Trophoblast cell (in vitro differentiated cells and primary cell): Measurements from ENCODE around the gene GFRA1.

ENCODE experiments used
- DNase-seq, 2 donors: peaks; one replicate each; pipeline ENCODE4 v3.0.0-alpha.2; 2016
- H2AFZ ChIP-seq: 2 replicates; pipeline ENCODE4 v1.6.1; 2013; ENCODE audit warnings: low read length, moderate library complexity, mild to moderate bottlenecking; ENCODE audit not compliant: insufficient read depth, poor library complexity
- H2AK5ac ChIP-seq: 2 replicates; pipeline ENCODE4 v1.6.1; 2013; ENCODE audit warnings: mild to moderate bottlenecking, low read length
- H2BK120ac ChIP-seq: 2 replicates; pipeline ENCODE4 v1.6.1; 2013; ENCODE audit warnings: low read length, mild to moderate bottlenecking, moderate library complexity; ENCODE audit not compliant: insufficient read depth, poor library complexity
- H2BK12ac ChIP-seq: 2 replicates; pipeline ENCODE4 v1.6.1; 2013; ENCODE audit warnings: mild to moderate bottlenecking, low read length, moderate library complexity
- H2BK5ac ChIP-seq: 2 replicates; pipeline ENCODE4 v1.6.1; 2013; ENCODE audit warnings: low read length, low read depth, moderate library complexity, mild to moderate bottlenecking; ENCODE audit not compliant: poor library complexity
- H3K14ac ChIP-seq: 2 replicates; pipeline ENCODE4 v1.6.1; 2013; ENCODE audit warnings: mild to moderate bottlenecking, low read length
- H3K18ac ChIP-seq: 2 replicates; pipeline ENCODE4 v1.6.1; 2013; ENCODE audit warnings: mild to moderate bottlenecking, low read length
- H3K23ac ChIP-seq: 2 replicates; pipeline ENCODE4 v1.6.1; 2013; ENCODE audit warnings: low read length
- H3K27ac ChIP-seq: 2 replicates; pipeline ENCODE4 v1.5.1; 2013; ENCODE audit warnings: low read depth, mild to moderate bottlenecking, inconsistent platforms, low read length, moderate library complexity
- H3K27me3 ChIP-seq: 2 replicates; pipeline ENCODE4 v1.6.1; 2013; ENCODE audit warnings: inconsistent platforms, mild to moderate bottlenecking, low read length, moderate library complexity; ENCODE audit not compliant: insufficient read depth
- H3K36me3 ChIP-seq, 2 experiments: 1 replicate in 1 of 2; 2 replicates in 1 of 2; pipeline ENCODE4 v1.6.1; 2013; ENCODE audit warnings: low read length in 2 of 2, mild to moderate bottlenecking in 2 of 2, moderate library complexity in 1 of 2; ENCODE audit not compliant: insufficient read depth in 2 of 2, control insufficient read depth in 1 of 2
- H3K4ac ChIP-seq: 2 replicates; pipeline ENCODE4 v1.6.1; 2013; ENCODE audit warnings: low read depth, mild to moderate bottlenecking, low read length, moderate library complexity
- H3K4me1 ChIP-seq, 2 experiments: 1 replicate in 1 of 2; 2 replicates in 1 of 2; pipeline ENCODE4 v1.6.1; 2013; ENCODE audit warnings: low read length in 2 of 2, mild to moderate bottlenecking in 2 of 2, moderate library complexity in 1 of 2; ENCODE audit not compliant: insufficient read depth in 2 of 2, control insufficient read depth in 1 of 2
- H3K4me2 ChIP-seq: 2 replicates; pipeline ENCODE4 v1.6.1; 2013; ENCODE audit warnings: inconsistent platforms, mild to moderate bottlenecking, low read length, moderate library complexity
- H3K4me3 ChIP-seq: 2 replicates; pipeline ENCODE4 v1.5.1; 2013; ENCODE audit warnings: mild to moderate bottlenecking, low read depth, low read length, inconsistent platforms
- H3K79me1 ChIP-seq: one replicate; pipeline ENCODE4 v1.6.1; 2013; ENCODE audit warnings: low read length
- H3K79me2 ChIP-seq: 2 replicates; pipeline ENCODE4 v1.6.1; 2013; ENCODE audit warnings: low read length, mild to moderate bottlenecking; ENCODE audit not compliant: control insufficient read depth, insufficient read depth, poor library complexity
- H3K9ac ChIP-seq: 2 replicates; pipeline ENCODE4 v1.6.1; 2013; ENCODE audit warnings: mild to moderate bottlenecking, low read length
- H3K9me3 ChIP-seq: 2 replicates; pipeline ENCODE4 v1.6.1; 2013; ENCODE audit warnings: low read depth, mild to moderate bottlenecking, control low read depth, inconsistent platforms, low read length; ENCODE audit not compliant: insufficient read depth
- H4K12ac ChIP-seq: 2 replicates; pipeline ENCODE4 v1.6.1; 2013; ENCODE audit warnings: low read depth, mild to moderate bottlenecking, low read length, moderate library complexity
- H4K8ac ChIP-seq: 2 replicates; pipeline ENCODE4 v1.6.1; 2013; ENCODE audit warnings: low read depth, mild to moderate bottlenecking, low read length, moderate library complexity
- H4K91ac ChIP-seq: one replicate; pipeline ENCODE4 v1.6.1; 2013; ENCODE audit warnings: low read depth, mild to moderate bottlenecking, low read length, moderate library complexity
- WGBS: extraction: QIAGEN DNeasy Blood & Tissue Kit; methylation state at CpG from one replicate; pipeline ENCODE4 v1.1.7; 2013; ENCODE audit warnings: missing lambda C conversion rate; ENCODE audit not compliant: insufficient read length, insufficient coverage; ENCODE audit errors: extremely low coverage; 5-methylcytosine and 5-hydroxymethylcytosine counted together

GFRA1 gene

DNA sequence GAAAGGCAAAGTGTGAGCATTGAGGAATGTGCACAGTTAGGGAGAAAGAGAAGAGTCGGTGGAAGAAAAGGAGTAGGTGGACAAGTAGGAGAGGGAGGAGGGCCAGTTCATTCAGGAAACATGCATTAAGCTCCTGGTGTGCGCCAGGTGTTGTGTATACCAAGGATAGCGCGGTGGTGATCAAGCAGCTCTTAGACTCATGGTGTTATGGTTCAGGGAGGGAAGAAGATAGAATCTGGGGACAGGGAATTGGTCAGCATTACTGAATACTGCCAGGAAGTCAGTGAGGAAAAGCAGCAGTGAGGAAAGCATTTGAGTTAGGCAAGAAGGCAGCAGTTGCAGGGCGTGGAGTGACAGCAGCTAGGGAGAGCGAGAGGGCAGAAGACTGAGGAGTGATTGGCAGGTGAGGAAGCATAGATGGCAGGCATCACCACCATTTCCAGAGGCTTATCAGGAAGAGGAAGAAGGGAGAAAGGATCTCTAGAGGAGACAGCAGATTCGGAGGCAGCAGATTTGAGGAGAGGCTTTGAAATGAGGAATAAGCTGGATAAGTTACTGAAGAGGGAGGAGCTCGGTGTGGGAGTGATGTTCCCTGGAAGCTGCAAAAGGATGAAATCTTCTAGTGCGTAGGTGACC, 265.6 kb downstream of the GFRA1 start:
- Histone ChIP-seq H2AFZ (no peak overlapping the region), H4K91ac (no peak overlapping the region), H3K27me3 (peaks cover 3% of the 10 kb centered on the region), H4K8ac (no peak overlapping the region), H3K79me2 (no peaks in the 10 kb centered on the region), H3K27ac (no peak overlapping the region), H3K23ac (no peak overlapping the region), H3K4me2 (no peak overlapping the region), H2BK12ac (no peak overlapping the region), H2BK5ac (no peak overlapping the region), H3K4me3 (no peak overlapping the region), H3K4ac (no peak overlapping the region), H3K9me3 (peaks cover 1% of the 10 kb centered on the region), H3K79me1 (no peaks in the 10 kb centered on the region), H4K12ac (no peak overlapping the region), H3K9ac (no peak overlapping the region), H2BK120ac (no peak overlapping the region), H3K36me3 (no peaks in the 10 kb centered on the region), H3K18ac (no peak overlapping the region), H3K4me1 (no peaks in the 10 kb centered on the region), H2AK5ac (no peak overlapping the region), H3K14ac (no peak overlapping the region)
- DNase-seq, result peak; percentile 59 to 61
- no CpG with 5 or more reads among the region's 9 CpGs for WGBS
